Neural progenitor cell (in vitro differentiated cells): ENCODE results near the gene PRAMEF18. TPM values are rescaled to one million over a fixed set of nuclear protein-coding genes. Genes with fewer than 3 reads are reported as not detected.
A peak's percentile ranks its signal among the peaks of the same experiment; 100 is the strongest.
"Not testable (repeated sequence)": the region's sequence is repeated elsewhere in the genome, so short reads cannot be mapped to it uniquely, and the experiment has no call there.

ENCODE experiments used
- DNase-seq: peaks from one replicate; pipeline ENCODE4 v3.0.0-alpha.2; 2016; ENCODE audit warnings: low spot score
- H2AFZ ChIP-seq: fragments of 200-600 bp; sonication (generic); replicated peaks from 2 replicates; pipeline ENCODE4 v1.6.1; 2016; ENCODE audit warnings: antibody characterized with exemption
- H3F3A ChIP-seq: fragments of 200-600 bp; sonication (generic); 2 replicates; pipeline ENCODE4 v1.6.1; 2016; ENCODE audit warnings: antibody characterized with exemption, low read depth
- H3K27ac ChIP-seq: fragments of 200-600 bp; sonication (generic); 2 replicates; pipeline ENCODE4 v1.5.1; 2016; ENCODE audit warnings: mild to moderate bottlenecking
- H3K27me3 ChIP-seq: fragments of 200-600 bp; sonication (generic); 2 replicates; pipeline ENCODE4 v1.6.1; 2016; ENCODE audit warnings: mild to moderate bottlenecking, moderate library complexity
- H3K36me3 ChIP-seq: fragments of 200-600 bp; sonication (generic); 2 replicates; pipeline ENCODE4 v1.5.1; 2016
- H3K4me1 ChIP-seq: fragments of 200-600 bp; sonication (generic); 2 replicates; pipeline ENCODE4 v1.6.1; 2016; ENCODE audit warnings: mixed run types
- H3K4me2 ChIP-seq: fragments of 200-600 bp; sonication (generic); 2 replicates; pipeline ENCODE4 v1.6.1; 2016
- H3K4me3 ChIP-seq: fragments of 200-600 bp; sonication (generic); 2 replicates; pipeline ENCODE4 v1.5.1; 2016
- H3K79me2 ChIP-seq: fragments of 200-600 bp; sonication (generic); 2 replicates; pipeline ENCODE4 v1.6.1; 2016; ENCODE audit warnings: low read depth
- H3K9ac ChIP-seq: fragments of 200-600 bp; sonication (generic); 2 replicates; pipeline ENCODE4 v1.6.1; 2016
- H3K9me3 ChIP-seq: fragments of 200-600 bp; sonication (generic); 2 replicates; pipeline ENCODE4 v1.5.1; 2016; ENCODE audit warnings: low read depth
- H4K20me1 ChIP-seq: fragments of 200-600 bp; sonication (generic); 2 replicates; pipeline ENCODE4 v1.6.1; 2016; ENCODE audit warnings: low read depth
- H3K27ac Mint-ChIP-seq: 3 replicates; pipeline ENCODE4 v1.8.0; 2021; ENCODE audit warnings: mixed read lengths
- H3K27me3 Mint-ChIP-seq: 2 replicates; pipeline ENCODE4 v1.8.0; 2022; ENCODE audit warnings: low read depth, mild to moderate bottlenecking, inconsistent platforms, moderate library complexity, mixed read lengths; ENCODE audit not compliant: insufficient read depth
- H3K36me3 Mint-ChIP-seq: 3 replicates; pipeline ENCODE4 v1.8.0; 2021; ENCODE audit warnings: mixed read lengths
- H3K4me1 Mint-ChIP-seq: 3 replicates; pipeline ENCODE4 v1.8.0; 2021; ENCODE audit warnings: mixed read lengths
- H3K4me3 Mint-ChIP-seq: 3 replicates; pipeline ENCODE4 v1.8.0; 2021; ENCODE audit warnings: mild to moderate bottlenecking, moderate library complexity, mixed read lengths
- H3K9me3 Mint-ChIP-seq: 3 replicates; pipeline ENCODE4 v1.8.0; 2020; ENCODE audit warnings: mixed read lengths
- total RNA-seq: library from RNA; depleted of rRNA; stranded (reverse); fragments of >200 nt; gene quantifications from 2 replicates; pipeline ENCODE4 v1.2.3, GENCODE V29; 2015; ENCODE audit warnings: low replicate concordance

The PRAMEF18 gene, protein sequence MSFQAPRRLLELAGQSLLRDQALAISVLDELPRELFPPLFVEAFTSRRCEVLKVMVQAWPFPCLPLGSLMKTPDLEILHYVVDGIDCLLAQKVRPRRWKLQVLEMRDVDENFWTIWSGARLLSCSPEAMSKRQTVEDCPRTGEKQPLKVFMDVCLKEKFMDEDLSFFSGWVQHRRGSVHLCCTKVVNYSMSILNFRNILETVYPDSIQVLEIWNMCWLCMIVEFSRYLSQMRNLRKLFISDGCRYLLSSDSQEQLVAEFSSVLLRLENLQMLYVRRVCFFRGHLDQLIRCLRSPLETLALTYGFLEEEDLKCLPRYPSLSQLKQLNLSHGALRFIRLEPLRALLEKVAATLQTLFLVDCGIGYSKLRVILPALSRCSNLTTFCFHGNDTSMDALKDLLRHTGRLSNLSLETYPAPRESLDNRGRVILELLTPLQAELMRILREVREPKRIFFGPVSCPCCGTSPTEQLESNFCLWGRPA
- total RNA-seq, result not detected in 2 replicates

- not testable (repeated sequence) for H3K9ac ChIP-seq, H4K20me1 ChIP-seq, H3K36me3 ChIP-seq, H3K36me3 Mint-ChIP-seq, H3K4me1 ChIP-seq, H3K79me2 ChIP-seq, H2AFZ ChIP-seq, H3F3A ChIP-seq, H3K4me3 Mint-ChIP-seq, H3K27ac Mint-ChIP-seq, H3K4me1 Mint-ChIP-seq, H3K9me3 ChIP-seq, H3K27me3 Mint-ChIP-seq, H3K4me3 ChIP-seq, DNase-seq, H3K4me2 ChIP-seq, H3K27ac ChIP-seq, H3K27me3 ChIP-seq
- H3K9me3 Mint-ChIP-seq, result peaks cover 35% of the 10 kb centered on the region
Measured at GRCh38 chr1:13225675-13226204, at the start of gene PRAMEF18. Gene PRAMEF18 (minus strand): TSS chr1:13226154. CDS start chr1:13226106, 48 bp downstream.

GRCh38 chr1:13265124-13265523 is 39.2 kb upstream of the PRAMEF18 start:
- DNase-seq, H3K27me3 ChIP-seq, H3K4me2 ChIP-seq, H3K4me1 ChIP-seq, H3F3A ChIP-seq, H3K4me3 Mint-ChIP-seq, H3K36me3 Mint-ChIP-seq, H3K4me1 Mint-ChIP-seq, H3K9me3 ChIP-seq, H4K20me1 ChIP-seq, H3K9ac ChIP-seq, H2AFZ ChIP-seq, H3K79me2 ChIP-seq, H3K27me3 Mint-ChIP-seq, H3K36me3 ChIP-seq, H3K27ac ChIP-seq, H3K27ac Mint-ChIP-seq, H3K4me3 ChIP-seq, H3K9me3 Mint-ChIP-seq: not testable (repeated sequence)

DNA sequence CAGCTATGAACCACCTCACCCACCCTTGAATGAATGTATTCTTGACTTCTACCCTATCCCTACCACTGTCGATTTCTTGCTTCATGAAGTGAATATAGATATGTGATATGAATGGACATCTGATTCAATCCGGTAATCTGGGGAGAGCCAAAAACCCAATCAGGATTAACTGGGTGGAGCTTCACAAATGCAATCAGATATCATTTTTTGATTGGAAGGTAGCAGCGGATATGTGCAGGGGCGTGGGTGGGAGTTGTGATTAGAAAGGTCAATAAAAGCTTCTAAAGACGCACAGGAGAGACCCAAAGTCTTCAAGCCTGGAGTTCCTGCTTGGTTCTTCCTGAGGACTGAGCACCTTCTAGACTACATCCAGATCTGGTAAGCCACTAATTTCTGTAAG is 27.9 kb upstream of the PRAMEF18 start, which contains the start of gene PRAMEF5:
Gene PRAMEF5, plus strand, starts transcription at position 301 of the 400 bp plus-strand sequence. CDS start 5,071 bp downstream, outside the sequence.
- H3K4me3 Mint-ChIP-seq, DNase-seq, H3K4me1 ChIP-seq, H3K36me3 Mint-ChIP-seq, H3K27me3 ChIP-seq, H3K4me1 Mint-ChIP-seq, H3K4me3 ChIP-seq, H4K20me1 ChIP-seq, H3K27me3 Mint-ChIP-seq, H3K9me3 ChIP-seq, H3K27ac Mint-ChIP-seq, H3K27ac ChIP-seq, H3K79me2 ChIP-seq, H2AFZ ChIP-seq, H3F3A ChIP-seq, H3K9me3 Mint-ChIP-seq, H3K9ac ChIP-seq, H3K4me2 ChIP-seq, H3K36me3 ChIP-seq: not testable (repeated sequence)

DNA sequence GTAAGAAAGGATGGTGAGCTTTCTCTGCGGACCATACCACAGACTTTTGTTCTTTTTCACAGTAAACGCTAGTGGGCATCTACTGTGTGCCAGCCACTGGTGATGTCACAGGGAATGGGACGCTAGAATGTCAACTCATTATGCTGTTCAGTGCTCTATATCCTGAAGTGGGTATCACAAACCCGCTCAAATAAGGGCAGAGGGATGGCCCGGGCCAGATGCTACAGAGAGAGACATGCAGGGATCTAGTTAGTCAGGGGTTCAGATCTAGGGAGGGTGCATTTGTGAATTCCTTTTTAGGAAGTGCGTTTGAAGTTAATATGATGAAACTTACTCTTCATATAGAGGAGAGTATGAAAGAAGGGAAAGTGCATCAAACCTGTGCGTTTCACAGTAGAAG is 21.2 kb upstream of the PRAMEF18 start:
- H3K27me3 ChIP-seq, H4K20me1 ChIP-seq, H2AFZ ChIP-seq, H3K79me2 ChIP-seq, H3K27ac Mint-ChIP-seq, H3K9ac ChIP-seq, H3K36me3 ChIP-seq, DNase-seq, H3K4me1 ChIP-seq, H3K27ac ChIP-seq, H3K36me3 Mint-ChIP-seq, H3K4me1 Mint-ChIP-seq, H3K27me3 Mint-ChIP-seq, H3F3A ChIP-seq, H3K4me3 ChIP-seq, H3K4me3 Mint-ChIP-seq, H3K4me2 ChIP-seq: not testable (repeated sequence)
- peaks cover 13% of the 10 kb centered on the region for H3K9me3 ChIP-seq
- peaks cover 30% of the 10 kb centered on the region for H3K9me3 Mint-ChIP-seq

DNA sequence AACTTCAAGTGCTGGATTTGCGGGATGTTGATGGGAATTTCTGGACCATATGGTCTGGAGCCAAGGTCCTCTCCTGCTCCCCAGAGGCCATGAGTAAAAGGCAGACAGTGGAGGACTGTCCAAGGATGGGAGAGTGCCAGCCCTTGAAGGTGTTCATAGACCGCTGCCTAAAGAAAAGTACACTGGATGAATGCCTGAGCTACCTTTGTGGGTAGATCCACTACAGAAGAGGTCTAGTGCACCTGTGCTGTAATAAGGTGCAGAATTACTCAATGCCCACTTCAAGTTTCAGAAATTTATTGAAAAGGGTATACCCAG is 20.6 kb upstream of the PRAMEF18 start:
- not testable (repeated sequence) for H3K27me3 Mint-ChIP-seq, H3K4me1 ChIP-seq, H3F3A ChIP-seq, DNase-seq, H3K36me3 Mint-ChIP-seq, H3K4me1 Mint-ChIP-seq, H3K27me3 ChIP-seq, H4K20me1 ChIP-seq, H3K9ac ChIP-seq, H3K27ac Mint-ChIP-seq, H3K4me3 ChIP-seq, H3K4me3 Mint-ChIP-seq, H3K4me2 ChIP-seq, H3K79me2 ChIP-seq, H2AFZ ChIP-seq, H3K36me3 ChIP-seq, H3K27ac ChIP-seq
- H3K9me3 Mint-ChIP-seq, result peaks cover 31% of the 10 kb centered on the region
- H3K9me3 ChIP-seq, result peaks cover 13% of the 10 kb centered on the region

- H3K9me3 Mint-ChIP-seq, result peaks cover 31% of the 10 kb centered on the region
- H3K36me3 ChIP-seq, H3K27me3 Mint-ChIP-seq, H3F3A ChIP-seq, H3K9ac ChIP-seq, H3K36me3 Mint-ChIP-seq, H4K20me1 ChIP-seq, H3K4me1 ChIP-seq, H3K27ac Mint-ChIP-seq, H3K4me3 Mint-ChIP-seq, H3K27me3 ChIP-seq, H3K79me2 ChIP-seq, H3K4me1 Mint-ChIP-seq, H3K4me3 ChIP-seq, H3K27ac ChIP-seq, H3K4me2 ChIP-seq, H2AFZ ChIP-seq, DNase-seq: not testable (repeated sequence)
- H3K9me3 ChIP-seq, result peaks cover 13% of the 10 kb centered on the region
Measured at GRCh38 chr1:13245841-13246553, 20.0 kb upstream of the PRAMEF18 start.

DNA sequence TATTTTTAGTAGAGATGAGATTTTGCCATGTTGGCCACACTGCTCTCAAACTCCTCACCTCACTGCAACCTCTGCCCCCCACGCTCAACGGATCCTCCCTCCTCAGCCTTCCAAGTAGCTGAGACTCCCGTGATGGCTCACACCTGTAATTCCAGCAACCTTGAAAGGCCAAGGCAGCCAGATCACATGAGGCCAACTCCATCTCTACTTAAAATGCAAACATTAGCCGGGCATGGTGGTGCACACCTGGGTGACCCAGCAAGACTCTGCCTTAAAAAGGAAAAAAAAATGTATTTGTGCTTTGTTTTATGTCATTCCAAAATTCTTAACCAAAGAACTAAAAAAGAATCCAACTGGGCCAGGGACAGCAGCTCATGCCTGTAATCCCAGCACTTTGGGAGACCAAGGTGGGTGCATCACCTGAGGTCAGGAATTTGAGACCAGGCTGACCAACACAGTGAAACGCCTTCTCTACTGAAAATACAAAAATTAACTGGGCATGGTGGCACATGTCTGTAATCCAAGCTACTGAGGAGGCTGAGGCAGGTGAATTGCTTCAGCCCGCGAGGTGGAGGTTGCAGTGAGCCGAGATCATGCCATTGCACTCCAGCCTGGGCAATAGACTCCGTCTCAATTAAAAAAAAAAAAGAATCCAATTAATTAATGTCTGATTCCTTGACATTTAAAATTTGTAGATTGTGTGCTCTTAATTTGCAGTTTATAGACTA is 17.7 kb upstream of the PRAMEF18 start:
- DNase-seq, H3K4me3 ChIP-seq, H3K27me3 ChIP-seq, H3K9ac ChIP-seq, H3F3A ChIP-seq, H3K27ac ChIP-seq, H3K4me1 ChIP-seq, H3K4me2 ChIP-seq, H3K36me3 Mint-ChIP-seq, H3K27ac Mint-ChIP-seq, H4K20me1 ChIP-seq, H2AFZ ChIP-seq, H3K36me3 ChIP-seq, H3K4me1 Mint-ChIP-seq, H3K27me3 Mint-ChIP-seq, H3K79me2 ChIP-seq: not testable (repeated sequence)
- Mint-ChIP-seq H3K9me3 (peaks cover 40% of the 10 kb centered on the region), H3K4me3 (peak overlapping the region; percentile 64)
- H3K9me3 ChIP-seq, result peaks cover 22% of the 10 kb centered on the region
